ENCODE data around the gene GAL3ST1.
"Not testable (repeated sequence)": the region's sequence is repeated elsewhere in the genome, so short reads cannot be mapped to it uniquely, and the experiment has no call there.

Gene GAL3ST1

GRCh38 chr22:30564761-30565119 is 9.7 kb downstream of the GAL3ST1 start:
- no peak for DNase-seq (ENCODE audit: low spot score)

- DNase-seq (ENCODE audit: low spot score), result no peak
Observed at GRCh38 chr22:30564045-30564760, 10.3 kb downstream of the GAL3ST1 start.

GRCh38 chr22:30562366-30562765 is 12.1 kb downstream of the GAL3ST1 start:
- no peak for DNase-seq (ENCODE audit: low spot score)

GRCh38 chr22:30561402-30562189 is 12.9 kb downstream of the GAL3ST1 start:
- no peak for DNase-seq (ENCODE audit: low spot score)

- not testable (repeated sequence) for DNase-seq (ENCODE audit: low spot score)
Observed at GRCh38 chr22:30560643-30561202, 13.7 kb downstream of the GAL3ST1 start.

- no peak for DNase-seq (ENCODE audit: low spot score)
Observed at GRCh38 chr22:30559889-30560288, 14.6 kb downstream of the GAL3ST1 start.

- no peak for DNase-seq (ENCODE audit: low spot score)
Observed at GRCh38 chr22:30557243-30557642, 17.2 kb downstream of the GAL3ST1 start.

GRCh38 chr22:30556388-30556787 is 18.1 kb downstream of the GAL3ST1 start:
- DNase-seq (ENCODE audit: low spot score), result no peak

GRCh38 chr22:30555282-30556210 is 18.9 kb downstream of the GAL3ST1 start:
- DNase-seq (ENCODE audit: low spot score), result peak; percentile 18

- no peak for DNase-seq (ENCODE audit: low spot score)
Observed at GRCh38 chr22:30553971-30554370, 20.5 kb downstream of the GAL3ST1 start.

GRCh38 chr22:30552719-30553118 is 21.7 kb downstream of the GAL3ST1 start:
- no peak for DNase-seq (ENCODE audit: low spot score)

- not testable (repeated sequence) for DNase-seq (ENCODE audit: low spot score)
Observed at GRCh38 chr22:30551813-30552212, 22.7 kb downstream of the GAL3ST1 start.

GRCh38 chr22:30547188-30547587 is 27.3 kb downstream of the GAL3ST1 start:
- DNase-seq (ENCODE audit: low spot score), result no peak

- no peak for DNase-seq (ENCODE audit: low spot score)
Observed at GRCh38 chr22:30546616-30547015, 27.8 kb downstream of the GAL3ST1 start, which contains the start of gene SEC14L6. Gene SEC14L6, minus strand, starts transcription at chr22:30546741. Its CDS starts 59 bp downstream, at chr22:30546682.

GRCh38 chr22:30542811-30543188 is 31.7 kb downstream of the GAL3ST1 start:
- no peak for DNase-seq (ENCODE audit: low spot score)

GRCh38 chr22:30541961-30542810 is 32.3 kb downstream of the GAL3ST1 start:
- DNase-seq (ENCODE audit: low spot score), result no peak

- not testable (repeated sequence) for DNase-seq (ENCODE audit: low spot score)
Observed at GRCh38 chr22:30541511-30541910, 33.0 kb downstream of the GAL3ST1 start.

GRCh38 chr22:30539368-30539767 is 35.1 kb downstream of the GAL3ST1 start:
- no peak for DNase-seq (ENCODE audit: low spot score)

- no peak for DNase-seq (ENCODE audit: low spot score)
Observed at GRCh38 chr22:30538280-30538679, 36.2 kb downstream of the GAL3ST1 start.

GRCh38 chr22:30537083-30537731 is 37.3 kb downstream of the GAL3ST1 start:
- DNase-seq (ENCODE audit: low spot score), result no peak
